Activated T-helper 1 cell treated with anti-CD3 and anti-CD28 coated beads, Interleukin-12 subunit alpha, Interleukin-12 subunit beta, Interleukin-2, Interleukin-4 antibody, amounts not matched to agents 30 ng/mL and 10 ng/mL and 1 ng/mL, durations not matched to agents 14 hours and 24 hours and 36 hours (primary cell): ENCODE data around the gene TRIM23. TPM values are rescaled to one million over a fixed set of nuclear protein-coding genes. Genes with fewer than 3 reads are reported as not detected.

Experiments used
- DNase-seq: peaks from one replicate; pipeline ENCODE4 v3.0.0; 2021; ENCODE audit warnings: low spot score
- H3K27ac Mint-ChIP-seq: one replicate; pipeline ENCODE4 v1.8.0; 2021; ENCODE audit warnings: mild to moderate bottlenecking, mixed read lengths
- H3K27me3 Mint-ChIP-seq: one replicate; pipeline ENCODE4 v1.8.0; 2022; ENCODE audit warnings: mild to moderate bottlenecking, moderate library complexity, mixed read lengths; ENCODE audit not compliant: insufficient read depth
- H3K36me3 Mint-ChIP-seq: one replicate; pipeline ENCODE4 v1.8.0; 2021; ENCODE audit warnings: low read depth, mixed read lengths
- H3K4me1 Mint-ChIP-seq: one replicate; pipeline ENCODE4 v1.8.0; 2021; ENCODE audit warnings: low read depth, mixed read lengths
- H3K4me3 Mint-ChIP-seq: one replicate; pipeline ENCODE4 v1.8.0; 2021; ENCODE audit warnings: mild to moderate bottlenecking, moderate library complexity, mixed read lengths
- H3K9me3 Mint-ChIP-seq: one replicate; pipeline ENCODE4 v1.8.0; 2021; ENCODE audit warnings: mixed read lengths
- intact Hi-C: fragments of 100-400 bp; cut with micrococcal nuclease; formaldehyde crosslinking; loops from one replicate; pipeline ENCODE4 v1.15.1; 2024
- total RNA-seq: library from RNA; stranded (reverse); gene quantifications from 2 replicates; pipeline ENCODE4 v1.2.3, GENCODE V29; 2022

Gene TRIM23
- 7.5 and 7.6 TPM in 2 replicates for total RNA-seq

- Mint-ChIP-seq H3K27me3 (no peaks in the 10 kb centered on the region), H3K36me3 (peaks cover 3% of the 10 kb centered on the region), H3K4me1 (peaks cover 27% of the 10 kb centered on the region), H3K27ac (peak within 1 kb of the TSS; percentile 96), H3K4me3 (peak within 1 kb of the TSS; percentile 94), H3K9me3 (no peaks in the 10 kb centered on the region)
- intact Hi-C loops, result loop anchor here (1.0 to 10.0 kb wide), 7 partner anchors 61 to 1201 kb away; partner anchors contain the start of genes CENPK, CWC27, NLN and PPWD1
- DNase-seq, result peak; percentile 91
These were observed at the start of gene TRIM23 for GRCh38 chr5:65624025-65624570. TRIM23 (minus strand) TSS chr5:65624333; CDS start chr5:65624274, 59 bp downstream.

- Mint-ChIP-seq H3K27me3 (no peaks in the 10 kb centered on the region), H3K4me1 (peaks cover 12% of the 10 kb centered on the region), H3K9me3 (no peaks in the 10 kb centered on the region), H3K27ac (no peak overlapping the region), H3K4me3 (no peak overlapping the region), H3K36me3 (peaks cover 31% of the 10 kb centered on the region)
- intact Hi-C loops, result no loop called here
- no peak for DNase-seq
These were observed 48.7 kb upstream of the TRIM23 start for GRCh38 chr5:65672796-65673195.

GRCh38 chr5:65668696-65669095, 44.6 kb upstream of the TRIM23 start:
- intact Hi-C loops, result no loop called here
- Mint-ChIP-seq H3K9me3 (no peaks in the 10 kb centered on the region), H3K4me3 (no peak overlapping the region), H3K36me3 (peaks cover 20% of the 10 kb centered on the region), H3K27me3 (no peaks in the 10 kb centered on the region), H3K27ac (no peak overlapping the region), H3K4me1 (peaks cover 8% of the 10 kb centered on the region)
- DNase-seq, result no peak

- Mint-ChIP-seq H3K4me3 (no peak overlapping the region), H3K27me3 (no peaks in the 10 kb centered on the region), H3K27ac (no peak overlapping the region), H3K9me3 (no peaks in the 10 kb centered on the region), H3K36me3 (peaks cover 17% of the 10 kb centered on the region), H3K4me1 (peaks cover 9% of the 10 kb centered on the region)
- intact Hi-C loops, result no loop called here
- DNase-seq, result no peak
These were observed 39.8 kb upstream of the TRIM23 start for GRCh38 chr5:65663804-65664521.

- H3K4me3 Mint-ChIP-seq, result no peak overlapping the region
- peaks cover 11% of the 10 kb centered on the region for H3K36me3 Mint-ChIP-seq
- H3K27ac Mint-ChIP-seq, result no peak overlapping the region
These were observed 30.6 kb upstream of the TRIM23 start for GRCh38 chr5:65654713-65655112.

GRCh38 chr5:65651144-65651543, 27.0 kb upstream of the TRIM23 start:
- no peak for DNase-seq
- H3K4me1 Mint-ChIP-seq, result no peaks in the 10 kb centered on the region
- no peaks in the 10 kb centered on the region for H3K27me3 Mint-ChIP-seq
- H3K4me3 Mint-ChIP-seq, result no peak overlapping the region
- no peaks in the 10 kb centered on the region for H3K9me3 Mint-ChIP-seq
- no peak overlapping the region for H3K27ac Mint-ChIP-seq
- H3K36me3 Mint-ChIP-seq, result peaks cover 18% of the 10 kb centered on the region
- intact Hi-C loops, result no loop called here

More at GRCh38 chr5:65654713-65655112, 30.6 kb upstream of the TRIM23 start:
- intact Hi-C loops, result no loop called here
- DNase-seq, result no peak
- H3K27me3 Mint-ChIP-seq, result no peaks in the 10 kb centered on the region
- H3K9me3 Mint-ChIP-seq, result no peaks in the 10 kb centered on the region
- no peaks in the 10 kb centered on the region for H3K4me1 Mint-ChIP-seq

- H3K9me3 Mint-ChIP-seq, result no peaks in the 10 kb centered on the region
- DNase-seq, result no peak
- no peaks in the 10 kb centered on the region for H3K4me1 Mint-ChIP-seq
- intact Hi-C loops, result no loop called here
- H3K36me3 Mint-ChIP-seq, result peaks cover 13% of the 10 kb centered on the region
- H3K4me3 Mint-ChIP-seq, result no peak overlapping the region
- H3K27ac Mint-ChIP-seq, result no peak overlapping the region
- no peaks in the 10 kb centered on the region for H3K27me3 Mint-ChIP-seq
These were observed 23.8 kb upstream of the TRIM23 start for GRCh38 chr5:65647941-65648340.

GRCh38 chr5:65646938-65647337, 22.8 kb upstream of the TRIM23 start:
- Mint-ChIP-seq H3K36me3 (peaks cover 13% of the 10 kb centered on the region), H3K4me3 (no peak overlapping the region), H3K9me3 (no peaks in the 10 kb centered on the region), H3K27ac (no peak overlapping the region), H3K4me1 (no peaks in the 10 kb centered on the region), H3K27me3 (no peaks in the 10 kb centered on the region)
- intact Hi-C loops, result no loop called here
- no peak for DNase-seq

GRCh38 chr5:65640240-65640639, 16.1 kb upstream of the TRIM23 start:
- no peak for DNase-seq
- Mint-ChIP-seq H3K9me3 (no peaks in the 10 kb centered on the region), H3K4me1 (no peaks in the 10 kb centered on the region), H3K4me3 (no peak overlapping the region), H3K36me3 (peaks cover 22% of the 10 kb centered on the region), H3K27me3 (no peaks in the 10 kb centered on the region), H3K27ac (no peak overlapping the region)
- intact Hi-C loops, result no loop called here

- Mint-ChIP-seq H3K36me3 (peaks cover 11% of the 10 kb centered on the region), H3K27ac (no peak overlapping the region), H3K27me3 (no peaks in the 10 kb centered on the region), H3K9me3 (no peaks in the 10 kb centered on the region), H3K4me3 (no peak overlapping the region), H3K4me1 (peaks cover 18% of the 10 kb centered on the region)
- no peak for DNase-seq
- intact Hi-C loops, result no loop called here
These were observed 6.8 kb upstream of the TRIM23 start for GRCh38 chr5:65630981-65631380.

- Mint-ChIP-seq H3K27ac (peak overlapping the region; percentile 86), H3K4me1 (peaks cover 35% of the 10 kb centered on the region), H3K36me3 (peaks cover 8% of the 10 kb centered on the region), H3K27me3 (no peaks in the 10 kb centered on the region), H3K9me3 (no peaks in the 10 kb centered on the region), H3K4me3 (peak overlapping the region; percentile 94)
- no peak for DNase-seq
- intact Hi-C loops, result loop anchor here (10.0 kb wide), 1 partner anchor 1199 kb away; no protein-coding TSS in a partner anchor
These were observed 1.6 kb upstream of the TRIM23 start for GRCh38 chr5:65625743-65626142.

GRCh38 chr5:65624571-65625555, 730 bp upstream of the TRIM23 start, which contains the start of the genes SHLD3 and TRAPPC13:
SHLD3 (plus strand) TSS chr5:65625027; CDS start chr5:65629588, 4,561 bp downstream.
TRAPPC13 (plus strand) TSS chr5:65625027; CDS start chr5:65625061, 34 bp downstream.
- Mint-ChIP-seq H3K27me3 (no peaks in the 10 kb centered on the region), H3K36me3 (peaks cover 7% of the 10 kb centered on the region), H3K9me3 (no peaks in the 10 kb centered on the region), H3K4me3 (peak within 1 kb of the TSS; percentile 94), H3K4me1 (peaks cover 33% of the 10 kb centered on the region), H3K27ac (peak within 1 kb of the TSS; percentile 96)
- intact Hi-C loops, result loop anchor here (1.0 to 10.0 kb wide), 7 partner anchors 62 to 1200 kb away; partner anchors contain the start of genes CENPK, CWC27, NLN and PPWD1
- DNase-seq, result peak; percentile 81
